Measurements from ENCODE around the gene FAM124A.

FAM124A gene

GRCh38 chr13:51220706-51221105 is 1.5 kb upstream of the FAM124A start:
- DNase-seq (ENCODE audit: low spot score) = no peak

GRCh38 chr13:51221108-51221507 is 1.1 kb upstream of the FAM124A start:
- DNase-seq (ENCODE audit: low spot score) = no peak

GRCh38 chr13:51221674-51222036 is 543 bp upstream of the FAM124A start:
- no peak for DNase-seq (ENCODE audit: low spot score)

- peak; percentile 62 for DNase-seq (ENCODE audit: low spot score)
Measured at GRCh38 chr13:51222686-51223559, 725 bp downstream of the FAM124A start.

- no peak for DNase-seq (ENCODE audit: low spot score)
Measured at GRCh38 chr13:51223560-51224270, 1.5 kb downstream of the FAM124A start.

GRCh38 chr13:51225029-51225428 is 2.8 kb downstream of the FAM124A start:
- DNase-seq (ENCODE audit: low spot score) = no peak

- no peak for DNase-seq (ENCODE audit: low spot score)
Measured at GRCh38 chr13:51227404-51227803, 5.2 kb downstream of the FAM124A start.

- no peak for DNase-seq (ENCODE audit: low spot score)
Measured at GRCh38 chr13:51229101-51229719, 7.0 kb downstream of the FAM124A start.

GRCh38 chr13:51229731-51230130 is 7.5 kb downstream of the FAM124A start:
- DNase-seq (ENCODE audit: low spot score) = no peak

GRCh38 chr13:51230477-51231105 is 8.4 kb downstream of the FAM124A start:
- DNase-seq (ENCODE audit: low spot score) = no peak

GRCh38 chr13:51231456-51231855 is 9.3 kb downstream of the FAM124A start:
- no peak for DNase-seq (ENCODE audit: low spot score)

GRCh38 chr13:51232328-51232727 is 10.1 kb downstream of the FAM124A start:
- DNase-seq (ENCODE audit: low spot score) = no peak

- DNase-seq (ENCODE audit: low spot score) = no peak
Measured at GRCh38 chr13:51233117-51233826, 11.1 kb downstream of the FAM124A start.

GRCh38 chr13:51234676-51235075 is 12.5 kb downstream of the FAM124A start:
- DNase-seq (ENCODE audit: low spot score) = no peak

GRCh38 chr13:51235186-51235585 is 13.0 kb downstream of the FAM124A start:
- DNase-seq (ENCODE audit: low spot score) = no peak

- DNase-seq (ENCODE audit: low spot score) = no peak
Measured at GRCh38 chr13:51235756-51236490, 13.7 kb downstream of the FAM124A start.

- no peak for DNase-seq (ENCODE audit: low spot score)
Measured at GRCh38 chr13:51236491-51236792, 14.2 kb downstream of the FAM124A start.

- no peak for DNase-seq (ENCODE audit: low spot score)
Measured at GRCh38 chr13:51237386-51237785, 15.2 kb downstream of the FAM124A start.

- no peak for DNase-seq (ENCODE audit: low spot score)
Measured at GRCh38 chr13:51237887-51238286, 15.7 kb downstream of the FAM124A start.

- no peak for DNase-seq (ENCODE audit: low spot score)
Measured at GRCh38 chr13:51240178-51240577, 18.0 kb downstream of the FAM124A start.

GRCh38 chr13:51240958-51241357 is 18.8 kb downstream of the FAM124A start:
- no peak for DNase-seq (ENCODE audit: low spot score)
